Measurements from ENCODE around the gene EFCAB8.

Gene EFCAB8

DNA sequence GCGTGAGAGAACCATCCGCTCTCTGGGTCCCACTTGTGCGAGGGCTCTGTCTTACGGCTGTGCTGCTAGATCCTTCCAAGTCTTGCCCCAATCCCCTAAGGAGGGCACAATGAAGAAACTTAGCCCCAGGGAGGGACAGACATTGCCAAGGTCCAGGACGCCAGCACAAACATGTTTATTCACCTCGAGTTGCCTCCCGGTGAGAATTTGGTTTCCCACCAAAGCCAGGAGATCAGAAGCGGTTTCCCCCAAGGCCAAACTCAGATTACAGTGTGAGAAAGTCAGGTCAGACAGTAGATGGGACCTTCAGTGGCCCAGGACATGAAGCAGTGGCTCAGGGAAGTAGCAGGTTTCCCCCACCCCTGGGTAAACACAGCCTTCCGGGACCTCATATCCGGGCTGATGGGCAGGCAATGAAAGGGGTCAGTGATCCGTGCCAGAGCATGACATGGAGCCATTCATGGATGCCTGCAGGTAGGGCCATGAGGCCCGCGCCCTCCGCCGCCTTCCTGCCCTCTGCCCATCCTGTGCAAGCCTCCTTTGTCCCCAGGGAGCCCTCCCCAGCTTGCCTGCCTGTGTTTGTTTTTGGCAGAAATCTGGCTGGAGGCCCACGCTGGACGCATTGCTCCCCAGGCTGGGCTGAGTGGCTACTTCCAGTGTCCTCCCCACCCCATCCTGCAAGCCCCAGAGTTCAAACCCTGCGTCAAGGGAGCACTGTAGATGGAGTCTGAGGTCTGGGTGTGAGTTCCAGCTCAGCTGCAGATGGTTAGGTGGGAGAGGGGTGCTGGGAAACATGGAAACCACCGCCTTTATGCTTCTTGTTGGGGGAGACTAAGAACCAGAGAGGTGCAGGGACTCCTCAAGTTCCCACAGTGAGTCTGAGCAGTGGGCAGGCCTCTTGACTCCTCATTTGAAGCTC, 150.8 kb downstream of the EFCAB8 start:
- no peak for DNase-seq

DNA sequence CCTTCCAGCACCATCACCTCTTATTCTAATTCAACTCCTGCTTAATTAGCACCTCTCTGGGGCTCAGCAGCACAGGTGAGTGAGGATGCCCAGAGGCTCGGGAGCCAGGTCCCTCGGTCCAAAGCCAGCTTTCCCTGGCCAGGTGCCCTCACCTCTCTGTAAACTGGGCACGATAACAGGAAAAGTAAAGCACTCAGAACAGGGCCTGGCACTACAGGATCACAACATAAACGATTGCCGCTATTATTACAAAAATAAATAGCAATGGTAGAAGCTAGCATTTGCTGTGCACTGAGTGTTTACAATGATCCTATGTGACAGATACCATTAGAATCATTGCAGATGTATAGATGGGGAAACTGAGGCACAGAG, 151.4 kb downstream of the EFCAB8 start:
- DNase-seq: no peak

DNA sequence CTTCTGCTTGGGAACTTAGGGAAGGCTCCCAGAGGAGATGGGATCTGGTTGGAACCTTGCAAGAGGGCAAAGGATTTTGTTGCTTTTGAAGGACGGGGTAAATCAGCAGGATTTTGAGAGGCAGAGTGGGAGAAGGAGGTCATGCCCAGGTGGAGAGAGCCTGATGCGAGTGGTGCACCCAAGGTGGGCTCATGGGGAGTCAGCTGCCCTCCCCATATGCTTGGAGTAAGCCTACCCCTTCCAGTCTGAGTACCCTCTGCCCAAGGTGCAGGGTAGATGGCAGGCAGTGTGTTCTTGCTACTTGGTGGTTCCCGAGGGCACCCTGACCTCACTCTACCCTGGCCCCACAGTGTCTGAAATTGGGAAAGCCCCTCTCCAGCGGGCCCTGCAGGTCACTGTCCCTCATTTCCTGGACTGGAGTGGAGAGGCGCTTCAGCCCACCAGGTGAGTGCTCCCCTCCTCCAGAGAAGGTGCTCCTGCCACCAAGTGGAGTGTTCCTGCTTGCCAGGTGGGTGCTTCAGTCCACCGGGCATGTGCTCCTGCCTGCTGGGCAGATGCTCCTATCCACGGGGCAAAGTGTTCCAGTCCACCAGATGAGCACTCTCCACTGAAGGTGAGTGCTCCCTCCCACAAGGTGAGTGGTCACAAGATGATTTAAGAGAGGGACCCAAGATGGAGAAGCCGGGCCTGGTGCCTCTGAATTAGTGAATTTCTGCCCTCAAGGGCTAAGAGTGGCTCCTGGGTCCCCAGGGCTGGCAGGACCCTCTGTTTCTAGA, 152.1 kb downstream of the EFCAB8 start:
- DNase-seq: no peak

Measured in MV-4-11 (cell line).